Lower leg skin (tissue), 4 donors: ENCODE data around the gene GRIA1. TPM values are rescaled to one million over a fixed set of nuclear protein-coding genes. Genes with fewer than 3 reads are reported as not detected.
"Not testable (repeated sequence)": the region's sequence is repeated elsewhere in the genome, so short reads cannot be mapped to it uniquely, and the experiment has no call there.

Experiments
- DNase-seq, 2 donors: peaks; one replicate each; pipeline ENCODE4 v3.0.0-alpha.2; 2019; ENCODE audit warnings: low spot score in 2 of 2
- H3K4me3 ChIP-seq: fragments of 200-600 bp; sonication (generic); 2 replicates; pipeline ENCODE4 v1.5.1; 2017; ENCODE audit warnings: mild to moderate bottlenecking, low read depth; ENCODE audit not compliant: poor library complexity, severe bottlenecking
- CTCF ChIP-seq, 3 donors: fragments of 450-650 bp; IDR thresholded peaks; one replicate each; pipeline ENCODE4 v1.5.1; 2016; ENCODE audit warnings: antibody characterized with exemption in 3 of 3, mild to moderate bottlenecking in 3 of 3, moderate library complexity in 2 of 3
- POLR2A ChIP-seq, 2 donors: fragments of 450-650 bp; IDR thresholded peaks; one replicate each; pipeline ENCODE4 v1.6.1; 2016 to 2017; ENCODE audit warnings: antibody characterized with exemption in 2 of 2, mild to moderate bottlenecking in 1 of 2, moderate library complexity in 1 of 2
- WGBS, 2 donors: methylation state at CpG; one replicate each; pipeline ENCODE4 v1.1.5; 2018; 5-methylcytosine and 5-hydroxymethylcytosine counted together
- intact Hi-C: fragments of 100-400 bp; cut with DNase I; formaldehyde crosslinking; loops from one replicate; pipeline ENCODE4 v1.15.0; 2023; ENCODE audit warnings: low total_unique reads
- total RNA-seq, 4 donors: library from RNA; depleted of rRNA; stranded (reverse); fragments of >200 nt; gene quantifications; one replicate each; pipeline ENCODE4 v1.1.0, GENCODE V29; 2016

GRIA1 gene
- total RNA-seq, 4 donors from 2014 or later: 0.08 to 2.3 (median 0.40) TPM

GRCh38 chr5:153829510-153830065 lies 339.1 kb downstream of the GRIA1 start:
- 66 to 67% methylated on average over 8 of the region's 8 CpGs for WGBS, 2 donors
- TF ChIP-seq POLR2A (IDR thresholded peaks at IDR 0.05): no peak
- no peak for TF ChIP-seq CTCF (IDR thresholded peaks at IDR 0.05)
- no peak for DNase-seq
- intact Hi-C loops: no loop called here
- no peak overlapping the region for H3K4me3 ChIP-seq

GRCh38 chr5:153831973-153832372 lies 341.5 kb downstream of the GRIA1 start:
- WGBS, 2 donors: 74 to 75% methylated on average over 2 of the region's 2 CpGs
- intact Hi-C loops: no loop called here
- TF ChIP-seq POLR2A (IDR thresholded peaks at IDR 0.05) (no peak), CTCF (IDR thresholded peaks at IDR 0.05) (no peak)
- H3K4me3 ChIP-seq: no peak overlapping the region
- no peak for DNase-seq

DNA sequence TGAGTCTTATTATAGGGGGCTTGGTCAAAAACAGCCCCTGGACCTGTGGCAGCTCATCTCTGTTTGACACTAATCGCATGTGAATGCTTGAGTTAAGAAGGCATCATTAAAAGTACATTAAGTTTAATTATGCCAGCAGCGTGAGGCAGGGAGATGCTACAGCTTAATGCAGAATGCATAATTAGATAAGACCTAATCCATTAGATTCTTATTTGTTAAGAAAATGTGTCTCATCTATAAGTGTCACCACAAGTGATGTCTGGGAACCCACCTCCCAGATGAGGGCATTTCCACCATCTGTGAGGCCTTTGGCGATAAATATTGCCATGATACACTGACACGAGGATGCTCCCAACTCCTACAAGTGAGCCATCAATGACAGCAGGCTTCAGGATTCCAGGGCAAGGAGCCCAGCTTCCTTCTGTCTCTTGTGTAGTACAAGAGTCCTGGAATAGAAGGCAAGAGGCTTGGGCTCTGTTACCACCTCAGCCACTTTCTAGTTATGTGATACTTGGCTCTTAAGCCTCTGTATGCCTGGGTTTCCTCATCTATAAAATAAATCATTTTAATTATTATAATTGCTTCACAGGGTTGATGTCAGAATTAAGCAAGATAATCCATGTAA lies 345.5 kb downstream of the GRIA1 start:
- WGBS, 2 donors: 80 to 84% methylated on average over 4 of the region's 4 CpGs
- no peak for DNase-seq
- TF ChIP-seq POLR2A (IDR thresholded peaks at IDR 0.05): no peak
- no peak for TF ChIP-seq CTCF (IDR thresholded peaks at IDR 0.05)
- no peak overlapping the region for H3K4me3 ChIP-seq
- intact Hi-C loops: no loop called here

GRCh38 chr5:153849303-153850113 lies 359.0 kb downstream of the GRIA1 start:
- WGBS, 2 donors: 63 to 67% methylated on average over 6 of the region's 6 CpGs
- intact Hi-C loops, DNase-seq, H3K4me3 ChIP-seq: not testable (repeated sequence)

DNA sequence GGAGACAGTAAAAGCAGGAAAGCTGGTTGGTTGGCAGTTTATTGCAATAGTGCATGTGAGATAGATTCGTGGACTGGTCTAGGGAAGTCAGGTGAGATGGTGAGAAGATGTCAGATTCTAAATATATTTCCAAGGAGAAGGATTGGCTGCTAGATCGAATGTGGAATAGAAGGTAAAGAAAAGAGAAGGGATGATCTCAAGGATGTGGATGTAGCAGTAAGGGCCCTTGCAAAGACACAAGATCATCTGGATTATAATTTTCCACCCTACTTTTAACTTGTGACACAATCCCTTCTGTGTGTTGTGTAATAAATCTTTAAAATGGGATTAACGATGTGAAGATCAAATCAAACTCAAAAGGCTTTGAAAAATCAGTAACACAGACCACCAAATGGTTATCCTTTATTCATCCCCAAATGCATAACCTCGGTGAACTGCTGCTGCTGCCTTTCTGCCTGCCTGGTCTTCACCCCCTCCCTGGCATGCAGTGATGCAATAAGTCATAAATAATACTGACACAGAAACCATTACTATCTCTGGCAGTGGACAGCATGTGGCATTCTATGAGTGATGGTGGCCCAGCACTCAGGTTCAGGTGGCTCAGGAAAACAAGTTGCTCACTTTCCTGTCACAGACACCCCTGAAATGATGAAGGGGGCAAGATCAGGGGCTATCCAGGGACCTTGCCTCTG lies 369.9 kb downstream of the GRIA1 start:
- TF ChIP-seq POLR2A (IDR thresholded peaks at IDR 0.05) (no peak), CTCF (IDR thresholded peaks at IDR 0.05) (no peak)
- WGBS, 2 donors: 54 to 60% methylated on average over 4 of the region's 4 CpGs
- no peak overlapping the region for H3K4me3 ChIP-seq
- intact Hi-C loops: no loop called here
- DNase-seq: no peak

DNA sequence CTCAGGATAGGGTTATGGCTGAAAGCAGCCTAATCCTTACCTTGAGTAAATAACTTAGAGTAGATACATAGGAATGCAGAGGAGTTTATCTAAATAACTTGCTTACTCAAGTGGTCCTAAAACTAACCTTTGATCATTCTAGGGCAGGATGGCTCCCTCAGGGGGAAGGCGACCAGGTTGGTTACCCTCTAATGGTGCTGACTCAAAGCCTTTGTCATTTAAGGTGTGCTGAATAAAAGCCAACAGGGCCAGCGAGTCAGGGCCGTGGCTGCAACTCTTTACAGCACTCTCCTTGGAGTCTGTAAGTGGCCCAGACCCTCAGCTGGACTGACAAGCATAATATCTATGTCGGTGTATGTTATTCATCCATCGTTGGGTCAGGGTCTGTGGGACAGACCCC lies 372.4 kb downstream of the GRIA1 start:
- intact Hi-C loops, H3K4me3 ChIP-seq, DNase-seq: not testable (repeated sequence)
- 76 to 84% methylated on average over 5 of the region's 5 CpGs for WGBS, 2 donors
